NT2/D1 (cell line): Measurements from ENCODE around the gene TLCD2.

Experiments
- SUZ12 ChIP-seq: IDR thresholded peaks from 2 replicates; pipeline ENCODE4 v1.6.1; 2011; ENCODE audit not compliant: insufficient read length, insufficient read depth; ENCODE audit errors: extremely low read depth
- YY1 ChIP-seq: IDR thresholded peaks from 2 replicates; pipeline ENCODE4 v1.6.1; 2011; ENCODE audit not compliant: insufficient read length, insufficient read depth

DNA sequence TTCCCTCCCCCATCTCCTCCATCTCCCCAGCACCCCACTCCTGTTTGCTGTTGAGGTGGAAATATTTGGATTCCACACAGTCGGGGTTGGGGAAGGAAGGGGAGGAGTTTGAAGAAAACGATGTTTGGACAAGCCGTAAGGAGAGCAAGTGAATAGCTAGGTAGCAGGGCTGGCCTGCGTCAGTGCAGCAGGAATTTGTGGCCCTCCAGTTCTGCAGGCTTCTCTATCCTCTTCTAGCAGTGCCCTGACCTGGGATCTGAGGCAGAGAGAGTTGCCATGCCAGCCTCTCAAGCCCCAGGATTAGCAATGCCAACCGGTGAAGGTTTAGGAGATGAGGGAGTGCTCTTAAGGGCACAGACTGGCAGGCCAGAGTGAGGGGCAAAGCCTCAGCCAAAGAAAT, 12.5 kb downstream of the TLCD2 start:
- TF ChIP-seq YY1 (no peak), SUZ12 (no peak)
